ENCODE measurements around the gene OTUB1. TPM values are rescaled to one million over a fixed set of nuclear protein-coding genes. Genes with fewer than 3 reads are reported as not detected.

OTUB1 gene
- total and polyA plus RNA-seq, 9 of the 15 experiments (the other 6 are each of a cell fraction or from before 2014, with no cell fraction given), result 29.5 to 134 (median 66.1) TPM

- TF ChIP-seq POLR2B (IDR thresholded peaks at IDR 0.05; ENCODE audit: low read depth, partially characterized antibody), result peak; percentile 92
- TF ChIP-seq ZNF280B (CRISPR knock-in tag; IDR thresholded peaks at IDR 0.05), result no peak
- no peak for TF ChIP-seq NFXL1 (CRISPR knock-in tag; IDR thresholded peaks at IDR 0.05)
- TF ChIP-seq SIN3B (IDR thresholded peaks at IDR 0.05; ENCODE audit: low read depth), result peak; percentile 95
- no peak for TF ChIP-seq KLF10 (CRISPR knock-in tag; IDR thresholded peaks at IDR 0.05)
- no peak for TF ChIP-seq XRCC4 (IDR thresholded peaks at IDR 0.05; ENCODE audit: extremely low read depth, insufficient read depth, insufficient read length)
- no peak for TF ChIP-seq E4F1 (CRISPR knock-in tag; IDR thresholded peaks at IDR 0.05; ENCODE audit: borderline replicate concordance)
- TF ChIP-seq DMBX1 (CRISPR knock-in tag; IDR thresholded peaks at IDR 0.05; ENCODE audit: borderline replicate concordance), result no peak
- 0 out of 2 replicates have a peak, but pooled peaks have one; percentile 32 for TF ChIP-seq FOXK1 (CRISPR knock-in tag; IDR thresholded peaks at IDR 0.05; ENCODE audit: borderline replicate concordance)
- TF ChIP-seq NRF1 (conservative IDR thresholded peaks at IDR 0.05 in 1 of 2, IDR thresholded peaks at IDR 0.05 in 1 of 2), result no peak; a peak in 1 of 4 replicates
- TF ChIP-seq BRD9 (IDR thresholded peaks at IDR 0.05; ENCODE audit: low read depth, partially characterized antibody), result no peak
- peak; percentile 91 for TF ChIP-seq PRDM10 (IDR thresholded peaks at IDR 0.05; ENCODE audit: partially characterized antibody)
- 0 out of 2 replicates have a peak, but pooled peaks have one; percentile 12 for TF ChIP-seq SAFB (IDR thresholded peaks at IDR 0.05; ENCODE audit: borderline replicate concordance, low read depth, low read length)
- TF ChIP-seq PTTG1 (tag; IDR thresholded peaks at IDR 0.05; ENCODE audit: low read depth), result no peak
- 0 out of 2 replicates have a peak, but pooled peaks have one; percentile 48 for TF ChIP-seq ESRRA (IDR thresholded peaks at IDR 0.05; ENCODE audit: borderline replicate concordance, low read depth)
- TF ChIP-seq KDM2B (CRISPR knock-in tag; IDR thresholded peaks at IDR 0.05), result no peak
- no peak for TF ChIP-seq MXD1 (CRISPR knock-in tag; IDR thresholded peaks at IDR 0.05; ENCODE audit: borderline replicate concordance, poor library complexity, severe bottlenecking)
- peak; percentile 74; the same call in 1 of the 2 replicates for TF ChIP-seq POLR2AphosphoS5 (IDR thresholded peaks at IDR 0.05; ENCODE audit: control insufficient read depth, insufficient read depth, low read depth, low read length)
These were observed at the start of gene OTUB1 (continued) for GRCh38 chr11:63986156-63986931.

All from K562 (cell line).